Fibroblast of villous mesenchyme (primary cell): ENCODE data around the gene RNF220. TPM values are rescaled to one million over a fixed set of nuclear protein-coding genes. Genes with fewer than 3 reads are reported as not detected.

ENCODE experiments used
- DNase-seq: peaks from one replicate; pipeline ENCODE4 v3.0.0-alpha.2; 2010; ENCODE audit warnings: low read depth
- H3K4me3 ChIP-seq: 2 replicates; pipeline ENCODE4 v1.5.1; 2011; ENCODE audit warnings: low read depth, mild to moderate bottlenecking, low read length
- total RNA-seq: library from RNA; depleted of rRNA; stranded (reverse); fragments of >200 nt; gene quantifications from 2 replicates; pipeline ENCODE4 v1.2.3, GENCODE V29; 2012
- TF ChIP-seq, protein P1 (sequence below): IDR thresholded peaks from 2 replicates; pipeline ENCODE4 v1.5.1; 2012; ENCODE audit warnings: low read depth, mild to moderate bottlenecking, low read length; ENCODE audit not compliant: insufficient read depth

Gene RNF220
- total RNA-seq, 1 donor, result 47.5 TPM

DNA sequence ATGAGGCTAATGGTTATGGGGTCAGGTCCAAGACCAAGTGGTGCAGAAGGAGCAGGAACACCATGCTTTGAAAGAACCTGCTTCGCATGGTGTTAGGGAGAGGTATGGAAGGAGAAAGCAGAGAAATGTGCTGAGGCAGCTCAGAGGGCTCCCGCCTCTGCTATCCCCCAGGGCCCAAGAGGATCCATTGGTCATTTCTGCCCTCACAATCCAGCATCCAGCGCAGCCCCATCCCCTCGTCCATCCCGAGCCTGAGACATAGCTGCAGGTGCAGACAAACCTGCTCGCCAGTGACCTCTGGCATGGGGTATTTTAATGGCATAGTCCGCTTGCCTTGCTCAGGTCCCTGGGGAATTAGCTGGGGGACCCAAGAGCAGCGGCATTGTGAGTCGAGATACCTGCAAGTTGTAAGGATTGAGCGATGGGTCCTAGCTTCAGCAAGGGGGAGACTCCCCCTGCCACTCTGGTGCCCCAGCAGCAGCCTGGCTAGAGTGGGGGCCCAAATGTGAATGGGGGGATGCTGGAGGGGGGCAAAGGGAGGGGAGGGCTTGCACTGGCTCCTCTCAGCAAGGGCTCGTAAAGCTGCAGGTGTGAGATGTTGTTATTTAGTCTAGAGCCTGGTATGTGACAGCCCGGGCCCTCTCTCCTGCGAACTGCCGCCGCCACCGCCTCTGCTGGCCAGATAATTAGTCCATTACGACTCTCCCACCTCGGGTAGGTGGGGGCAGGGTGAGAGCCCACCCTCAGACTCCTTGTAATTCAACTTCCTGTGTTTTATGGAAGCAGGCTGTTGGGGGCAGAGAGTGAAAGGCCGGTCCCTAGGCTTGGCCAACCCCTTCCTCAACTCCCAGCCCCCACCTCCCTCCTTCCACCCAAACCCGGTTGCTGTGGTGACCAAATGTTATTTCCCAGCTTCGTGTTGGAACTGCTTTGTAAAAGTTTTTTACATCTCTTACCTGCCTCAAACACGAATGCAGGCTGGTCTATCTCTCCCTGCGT lies 118.8 kb downstream of the RNF220 start:
- TF ChIP-seq, protein P1, sequence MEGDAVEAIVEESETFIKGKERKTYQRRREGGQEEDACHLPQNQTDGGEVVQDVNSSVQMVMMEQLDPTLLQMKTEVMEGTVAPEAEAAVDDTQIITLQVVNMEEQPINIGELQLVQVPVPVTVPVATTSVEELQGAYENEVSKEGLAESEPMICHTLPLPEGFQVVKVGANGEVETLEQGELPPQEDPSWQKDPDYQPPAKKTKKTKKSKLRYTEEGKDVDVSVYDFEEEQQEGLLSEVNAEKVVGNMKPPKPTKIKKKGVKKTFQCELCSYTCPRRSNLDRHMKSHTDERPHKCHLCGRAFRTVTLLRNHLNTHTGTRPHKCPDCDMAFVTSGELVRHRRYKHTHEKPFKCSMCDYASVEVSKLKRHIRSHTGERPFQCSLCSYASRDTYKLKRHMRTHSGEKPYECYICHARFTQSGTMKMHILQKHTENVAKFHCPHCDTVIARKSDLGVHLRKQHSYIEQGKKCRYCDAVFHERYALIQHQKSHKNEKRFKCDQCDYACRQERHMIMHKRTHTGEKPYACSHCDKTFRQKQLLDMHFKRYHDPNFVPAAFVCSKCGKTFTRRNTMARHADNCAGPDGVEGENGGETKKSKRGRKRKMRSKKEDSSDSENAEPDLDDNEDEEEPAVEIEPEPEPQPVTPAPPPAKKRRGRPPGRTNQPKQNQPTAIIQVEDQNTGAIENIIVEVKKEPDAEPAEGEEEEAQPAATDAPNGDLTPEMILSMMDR, result no peak
- no peak for DNase-seq
- H3K4me3 ChIP-seq, result no peak overlapping the region

DNA sequence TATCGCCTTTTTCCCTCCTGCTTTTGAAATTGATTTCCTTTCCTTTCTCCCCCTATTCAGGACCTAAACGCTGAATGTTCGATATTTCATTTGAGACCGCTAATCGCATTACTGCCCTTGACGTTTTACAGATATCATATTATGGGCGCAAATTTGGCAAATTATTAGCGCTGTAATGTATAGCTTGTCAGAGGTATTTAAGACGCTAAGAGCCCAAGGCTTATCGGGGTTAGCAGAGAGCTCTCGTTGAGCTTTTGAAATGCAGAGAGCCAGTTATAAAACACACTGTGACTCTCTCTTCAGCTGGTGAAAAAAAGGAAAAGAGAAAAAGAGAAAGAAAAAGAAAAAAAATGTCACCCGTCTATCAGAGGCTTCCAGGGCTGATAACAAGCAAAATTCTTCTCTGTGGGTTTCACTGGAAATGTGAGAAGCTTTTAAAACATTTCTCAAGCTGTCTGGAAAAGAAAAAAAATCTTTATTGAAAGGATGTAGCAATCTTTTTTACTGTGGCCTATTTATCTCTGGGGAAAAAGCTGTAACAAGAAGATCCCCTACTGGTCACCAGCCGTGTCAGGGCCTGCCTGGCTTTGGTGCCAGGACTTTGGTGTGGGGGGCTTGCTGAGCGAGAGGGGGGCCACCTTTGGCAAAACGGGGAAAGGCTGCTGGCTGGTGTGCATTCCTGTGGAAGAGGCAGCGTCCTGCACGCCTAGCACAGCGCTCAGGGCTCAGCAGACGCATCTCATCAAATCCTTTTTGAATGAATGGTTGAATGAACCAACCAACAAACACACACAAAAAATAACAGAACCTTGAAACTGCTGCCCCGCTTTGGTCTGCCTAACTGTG lies 119.8 kb downstream of the RNF220 start:
- H3K4me3 ChIP-seq, result no peak overlapping the region
- TF ChIP-seq, protein P1, result no peak
- DNase-seq, result no peak

DNA sequence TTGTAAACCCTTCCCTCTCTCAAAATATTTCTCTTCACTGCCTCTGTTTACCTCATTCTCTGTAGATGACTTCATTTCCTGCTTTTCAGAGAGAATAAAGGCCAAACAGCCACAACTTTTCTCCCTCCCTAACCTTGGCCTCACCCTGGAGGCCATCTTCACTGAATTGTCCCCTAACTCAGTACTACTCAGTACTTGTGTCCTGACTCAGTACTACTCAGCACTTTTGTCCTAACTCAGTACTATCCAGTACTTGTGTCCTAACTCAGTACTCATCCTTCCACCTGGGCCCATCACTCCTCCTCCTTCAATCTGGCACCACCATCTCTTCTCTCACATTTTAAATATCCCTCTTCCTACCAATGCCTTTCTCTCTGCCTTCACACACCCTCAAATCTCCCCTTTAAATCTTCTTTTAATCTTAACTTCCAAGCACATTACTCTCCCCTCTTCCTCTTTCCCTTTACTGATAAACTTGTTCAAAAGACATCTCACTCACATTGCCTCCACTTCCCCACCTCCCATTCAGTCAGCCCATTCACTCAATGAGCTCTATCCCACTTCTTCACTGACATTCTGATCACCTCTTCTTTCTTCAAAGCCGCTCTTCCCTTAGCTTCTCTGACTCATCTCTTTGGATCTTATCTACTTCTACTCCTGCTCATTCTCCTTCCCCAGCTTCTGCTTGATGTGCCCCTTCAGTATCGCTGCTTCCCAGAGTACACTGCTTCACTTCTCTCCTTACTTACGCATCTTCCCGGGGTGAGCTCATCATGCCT lies 121.4 kb downstream of the RNF220 start:
- no peak for DNase-seq
- no peak overlapping the region for H3K4me3 ChIP-seq
- TF ChIP-seq, protein P1, result no peak

GRCh38 chr1:44531785-44532566 lies 126.9 kb downstream of the RNF220 start:
- peak; percentile 43 for DNase-seq
- TF ChIP-seq, protein P1, result no peak
- no peak overlapping the region for H3K4me3 ChIP-seq

DNA sequence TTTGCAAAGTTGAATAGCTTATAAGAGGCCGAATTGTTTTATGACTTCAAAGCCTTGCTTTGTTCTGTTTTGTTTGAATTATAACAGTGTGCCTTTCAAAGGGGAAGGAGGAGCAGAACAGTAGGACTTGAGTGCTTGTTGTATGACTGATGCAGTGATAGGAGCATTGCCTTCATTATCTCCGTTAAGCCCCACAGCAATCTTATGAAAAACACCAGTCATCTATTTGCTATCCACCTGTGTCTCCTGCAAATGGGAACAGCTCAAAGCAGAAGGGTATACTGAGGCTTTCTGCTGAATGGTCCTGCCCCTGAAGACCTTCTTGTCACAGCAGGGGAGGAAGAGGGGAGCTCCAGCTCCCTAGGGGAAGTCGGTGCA lies 127.5 kb downstream of the RNF220 start:
- DNase-seq, result no peak
- no peak overlapping the region for H3K4me3 ChIP-seq
- TF ChIP-seq, protein P1, result no peak
